CD8-positive, alpha-beta memory T cell (primary cell): ENCODE measurements around the gene MAMDC2. TPM values are rescaled to one million over a fixed set of nuclear protein-coding genes. Genes with fewer than 3 reads are reported as not detected.

Source experiments
- CTCF ChIA-PET: fragments of 350-600 bp; sonication (Branson Sonifier 250); formaldehyde crosslinking; loops from one replicate; lab custom pipeline; 2021; ENCODE audit warnings: antibody characterized with exemption; lab: Charles Lee
- POLR2A ChIA-PET: fragments of 350-600 bp; sonication (Branson Sonifier 250); formaldehyde crosslinking; loops from one replicate; lab custom pipeline; 2021; ENCODE audit warnings: antibody characterized with exemption; lab: Charles Lee
- DNase-seq, 5 donors: peaks; one replicate each; pipeline versions ENCODE4 v3.0.0 to v3.0.0-alpha.2; 2020 to 2022; ENCODE audit warnings: mixed read lengths in 1 of 5
- H3K27ac ChIP-seq: one replicate; pipeline ENCODE4 v1.7.0; 2013; ENCODE audit warnings: low read depth, mild to moderate bottlenecking, low read length, moderate library complexity
- H3K27me3 ChIP-seq: 2 replicates; pipeline ENCODE4 v1.7.0; 2013; ENCODE audit warnings: low read length, mild to moderate bottlenecking; ENCODE audit not compliant: insufficient read depth, poor library complexity, severe bottlenecking
- H3K36me3 ChIP-seq: 2 replicates; pipeline ENCODE4 v1.7.0; 2013; ENCODE audit warnings: mild to moderate bottlenecking, low read length, moderate library complexity; ENCODE audit not compliant: insufficient read depth
- H3K4me1 ChIP-seq: 2 replicates; pipeline ENCODE4 v1.7.0; 2013; ENCODE audit warnings: mild to moderate bottlenecking, low read length, moderate library complexity; ENCODE audit not compliant: insufficient read depth
- H3K4me3 ChIP-seq: 2 replicates; pipeline ENCODE4 v1.7.0; 2013; ENCODE audit warnings: mild to moderate bottlenecking, low read length
- H3K9me3 ChIP-seq: 2 replicates; pipeline ENCODE4 v1.7.0; 2013; ENCODE audit warnings: mild to moderate bottlenecking, low read length
- H3K27ac Mint-ChIP-seq, 8 donors: one replicate each; pipeline ENCODE4 v1.8.0; 2020 to 2021; ENCODE audit warnings: mixed read lengths in 8 of 8, mild to moderate bottlenecking in 6 of 8, inconsistent platforms in 3 of 8, moderate library complexity in 3 of 8
- H3K27me3 Mint-ChIP-seq, 2 donors: one replicate each; pipeline ENCODE4 v1.8.0; 2020 to 2021; ENCODE audit warnings: mixed read lengths in 2 of 2, mild to moderate bottlenecking in 1 of 2, moderate library complexity in 1 of 2
- H3K36me3 Mint-ChIP-seq, 3 donors: one replicate each; pipeline ENCODE4 v1.8.0; 2020 to 2021; ENCODE audit warnings: mixed read lengths in 3 of 3, inconsistent platforms in 1 of 3, mild to moderate bottlenecking in 1 of 3
- H3K4me1 Mint-ChIP-seq, 3 donors: one replicate each; pipeline ENCODE4 v1.8.0; 2020 to 2021; ENCODE audit warnings: mixed read lengths in 3 of 3, inconsistent platforms in 1 of 3, mild to moderate bottlenecking in 1 of 3
- H3K4me3 Mint-ChIP-seq, 7 donors: one replicate each; pipeline ENCODE4 v1.8.0; 2020 to 2021; ENCODE audit warnings: mixed read lengths in 7 of 7, mild to moderate bottlenecking in 6 of 7, moderate library complexity in 4 of 7, inconsistent platforms in 2 of 7
- H3K9me3 Mint-ChIP-seq, 5 donors: one replicate each; pipeline ENCODE4 v1.8.0; 2020 to 2022; ENCODE audit warnings: mixed read lengths in 5 of 5, mild to moderate bottlenecking in 3 of 5, moderate library complexity in 2 of 5, inconsistent platforms in 1 of 5
- polyA plus RNA-seq: library from polyadenylated mRNA; unstranded; fragments of 300-500 nt; fragmentation: Illumina TruSeq; gene quantifications from one replicate; pipeline ENCODE4 v1.2.3, GENCODE V29; 2021
- total RNA-seq, 2 experiments: library from RNA; stranded (reverse); gene quantifications; one replicate each; pipeline ENCODE4 v1.2.3, GENCODE V29; 2021

The MAMDC2 gene
- total and polyA plus RNA-seq, 3 experiments from 2014 or later: 0.10 TPM; not detected in 2

- Histone ChIP-seq H3K4me1 (no peaks in the 10 kb centered on the region), H3K27ac (no peak overlapping the region), H3K4me3 (no peak overlapping the region), H3K36me3 (no peaks in the 10 kb centered on the region), H3K9me3 (no peaks in the 10 kb centered on the region), H3K27me3 (no peaks in the 10 kb centered on the region)
- POLR2A ChIA-PET: no interaction called here
- H3K4me1 Mint-ChIP-seq: no peaks in the 10 kb centered on the region
- no peak overlapping the region for H3K4me3 Mint-ChIP-seq
- DNase-seq: no peak
- peaks cover 0 to 2% (median 0%) of the 10 kb centered on the region in 5 donors for H3K9me3 Mint-ChIP-seq
- H3K36me3 Mint-ChIP-seq: no peaks in the 10 kb centered on the region
- no peak overlapping the region for H3K27ac Mint-ChIP-seq
- CTCF ChIA-PET: no interaction called here
- H3K27me3 Mint-ChIP-seq: peaks cover 10 to 17% of the 10 kb centered on the region in 2 donors
These were observed 35.8 kb upstream of the MAMDC2 start for GRCh38 chr9:70007831-70008230.

- Mint-ChIP-seq H3K27ac (no peak overlapping the region), H3K4me3 (no peak overlapping the region), H3K9me3 (peaks cover 0 to 2% (median 0%) of the 10 kb centered on the region in 5 donors), H3K4me1 (no peaks in the 10 kb centered on the region), H3K27me3 (peaks cover 7 to 17% of the 10 kb centered on the region in 2 donors), H3K36me3 (no peaks in the 10 kb centered on the region)
- no peaks in the 10 kb centered on the region for H3K36me3 ChIP-seq
- no peak overlapping the region for H3K27ac ChIP-seq
- H3K27me3 ChIP-seq: no peaks in the 10 kb centered on the region
- CTCF ChIA-PET: no interaction called here
- no peaks in the 10 kb centered on the region for H3K9me3 ChIP-seq
- no peaks in the 10 kb centered on the region for H3K4me1 ChIP-seq
- DNase-seq: no peak
- POLR2A ChIA-PET: no interaction called here
- H3K4me3 ChIP-seq: no peak overlapping the region
These were observed 33.6 kb upstream of the MAMDC2 start for GRCh38 chr9:70010015-70010414.

GRCh38 chr9:70011366-70011765 is 32.3 kb upstream of the MAMDC2 start:
- Mint-ChIP-seq H3K27me3 (peaks cover 5 to 13% of the 10 kb centered on the region in 2 donors), H3K4me1 (no peaks in the 10 kb centered on the region), H3K27ac (no peak overlapping the region), H3K4me3 (no peak overlapping the region), H3K36me3 (no peaks in the 10 kb centered on the region), H3K9me3 (peaks cover 0 to 2% (median 0%) of the 10 kb centered on the region in 5 donors)
- ChIA-PET POLR2A (no interaction called here), CTCF (no interaction called here)
- Histone ChIP-seq H3K9me3 (no peaks in the 10 kb centered on the region), H3K4me3 (no peak overlapping the region), H3K4me1 (no peaks in the 10 kb centered on the region), H3K27me3 (no peaks in the 10 kb centered on the region), H3K36me3 (no peaks in the 10 kb centered on the region), H3K27ac (no peak overlapping the region)
- DNase-seq: no peak

- no peaks in the 10 kb centered on the region for H3K27me3 ChIP-seq
- POLR2A ChIA-PET: no interaction called here
- peaks cover 5 to 9% of the 10 kb centered on the region in 2 donors for H3K27me3 Mint-ChIP-seq
- CTCF ChIA-PET: no interaction called here
- H3K4me3 ChIP-seq: no peak overlapping the region
- no peak for DNase-seq
- no peak overlapping the region for H3K27ac ChIP-seq
- no peaks in the 10 kb centered on the region for H3K4me1 Mint-ChIP-seq
- no peaks in the 10 kb centered on the region for H3K9me3 ChIP-seq
- no peak overlapping the region for H3K27ac Mint-ChIP-seq
- peaks cover 0 to under 1% (median 0%) of the 10 kb centered on the region in 5 donors for H3K9me3 Mint-ChIP-seq
- no peaks in the 10 kb centered on the region for H3K4me1 ChIP-seq
- H3K4me3 Mint-ChIP-seq: no peak overlapping the region
- H3K36me3 ChIP-seq: no peaks in the 10 kb centered on the region
- H3K36me3 Mint-ChIP-seq: no peaks in the 10 kb centered on the region
These were observed 31.1 kb upstream of the MAMDC2 start for GRCh38 chr9:70012569-70012968.

GRCh38 chr9:70013598-70014196 is 30.0 kb upstream of the MAMDC2 start:
- H3K4me1 ChIP-seq: no peaks in the 10 kb centered on the region
- H3K27me3 ChIP-seq: no peaks in the 10 kb centered on the region
- H3K36me3 ChIP-seq: no peaks in the 10 kb centered on the region
- H3K36me3 Mint-ChIP-seq: no peaks in the 10 kb centered on the region
- H3K4me3 Mint-ChIP-seq: no peak overlapping the region
- ChIA-PET CTCF (no interaction called here), POLR2A (no interaction called here)
- no peak overlapping the region for H3K27ac Mint-ChIP-seq
- no peaks in the 10 kb centered on the region for H3K9me3 ChIP-seq
- peaks cover 4 to 5% of the 10 kb centered on the region in 2 donors for H3K27me3 Mint-ChIP-seq
- no peak for DNase-seq
- no peak overlapping the region for H3K27ac ChIP-seq
- H3K4me3 ChIP-seq: no peak overlapping the region
- peaks cover 0 to 2% (median 0%) of the 10 kb centered on the region in 5 donors for H3K9me3 Mint-ChIP-seq
- no peaks in the 10 kb centered on the region for H3K4me1 Mint-ChIP-seq

- ChIA-PET POLR2A (no interaction called here), CTCF (no interaction called here)
- no peak overlapping the region for H3K27ac ChIP-seq
- Mint-ChIP-seq H3K9me3 (peaks cover 0 to 2% (median 0%) of the 10 kb centered on the region in 5 donors), H3K27me3 (peaks cover 5 to 6% of the 10 kb centered on the region in 2 donors), H3K4me1 (no peaks in the 10 kb centered on the region), H3K36me3 (no peaks in the 10 kb centered on the region), H3K4me3 (no peak overlapping the region), H3K27ac (no peak overlapping the region)
- DNase-seq: no peak
- no peaks in the 10 kb centered on the region for H3K27me3 ChIP-seq
- H3K4me1 ChIP-seq: no peaks in the 10 kb centered on the region
- H3K4me3 ChIP-seq: no peak overlapping the region
- no peaks in the 10 kb centered on the region for H3K9me3 ChIP-seq
- no peaks in the 10 kb centered on the region for H3K36me3 ChIP-seq
These were observed 28.5 kb upstream of the MAMDC2 start for GRCh38 chr9:70015099-70015498.

GRCh38 chr9:70020217-70020616 is 23.4 kb upstream of the MAMDC2 start:
- no peaks in the 10 kb centered on the region for H3K36me3 Mint-ChIP-seq
- Histone ChIP-seq H3K9me3 (no peaks in the 10 kb centered on the region), H3K27me3 (no peaks in the 10 kb centered on the region), H3K4me3 (no peak overlapping the region), H3K27ac (no peak overlapping the region), H3K4me1 (no peaks in the 10 kb centered on the region), H3K36me3 (no peaks in the 10 kb centered on the region)
- peaks cover 3 to 26% of the 10 kb centered on the region in 2 donors for H3K27me3 Mint-ChIP-seq
- H3K27ac Mint-ChIP-seq: no peak overlapping the region
- POLR2A ChIA-PET: no interaction called here
- H3K4me3 Mint-ChIP-seq: no peak overlapping the region
- CTCF ChIA-PET: no interaction called here
- DNase-seq: no peak
- no peaks in the 10 kb centered on the region for H3K4me1 Mint-ChIP-seq
- H3K9me3 Mint-ChIP-seq: peaks cover 0 to 3% (median 2%) of the 10 kb centered on the region in 5 donors

GRCh38 chr9:70020991-70021571 is 22.6 kb upstream of the MAMDC2 start:
- Mint-ChIP-seq H3K27me3 (peaks cover 9 to 30% of the 10 kb centered on the region in 2 donors), H3K9me3 (peaks cover 0 to 3% (median 2%) of the 10 kb centered on the region in 5 donors), H3K36me3 (no peaks in the 10 kb centered on the region), H3K4me3 (no peak overlapping the region), H3K4me1 (no peaks in the 10 kb centered on the region), H3K27ac (no peak overlapping the region)
- H3K27ac ChIP-seq: no peak overlapping the region
- ChIA-PET CTCF (no interaction called here), POLR2A (no interaction called here)
- no peaks in the 10 kb centered on the region for H3K9me3 ChIP-seq
- H3K4me1 ChIP-seq: no peaks in the 10 kb centered on the region
- no peak for DNase-seq
- no peaks in the 10 kb centered on the region for H3K36me3 ChIP-seq
- no peak overlapping the region for H3K4me3 ChIP-seq
- no peaks in the 10 kb centered on the region for H3K27me3 ChIP-seq
